Endothelial cell of umbilical vein (primary cell): Measurements from ENCODE around the gene PKN1. TPM values are rescaled to one million over a fixed set of nuclear protein-coding genes. Genes with fewer than 3 reads are reported as not detected.

Experiments
- BruUV-seq: library from RNA; stranded (reverse); fragments of 400-500 nt; replicated peaks from 2 replicates; lab custom pipeline; 2021; lab: Mats Ljungman, UMichigan
- CTCF ChIA-PET: fragments of 300-600, 350-600 bp; sonication (Branson Sonifier 250); formaldehyde crosslinking; loops from one replicate; lab custom pipeline; 2021; ENCODE audit warnings: antibody characterized with exemption, inconsistent platforms; lab: Charles Lee
- POLR2A ChIA-PET: fragments of 300-600, 350-600 bp; sonication (Branson Sonifier 250); formaldehyde crosslinking; loops from one replicate; lab custom pipeline; 2021; ENCODE audit warnings: antibody characterized with exemption, inconsistent platforms; lab: Charles Lee
- DNase-seq: peaks from one replicate; pipeline ENCODE4 v3.0.0-alpha.2; 2011; ENCODE audit warnings: low read depth, low spot score
- FAIRE-seq: peaks from 2 replicates; lab custom pipeline; 2011; peaks lifted over from hg19 to GRCh38; lab: Jason Lieb, UNC
- H2AFZ ChIP-seq: 2 replicates; pipeline ENCODE4 v1.6.0; 2012; ENCODE audit warnings: low read depth, low read length, control low read depth, inconsistent platforms
- H3K27ac ChIP-seq: 2 replicates; pipeline ENCODE4 v1.5.1; 2011; ENCODE audit warnings: low read depth, mild to moderate bottlenecking, control low read depth, low read length, moderate library complexity; ENCODE audit not compliant: insufficient read depth
- H3K27me3 ChIP-seq, 2 experiments: 2 replicates each; pipeline versions ENCODE4 v1.6.0 to v1.6.1; 2011; ENCODE audit warnings: low read length in 2 of 2, mixed read lengths in 1 of 2; ENCODE audit not compliant: control insufficient read depth in 2 of 2, insufficient read depth in 2 of 2
- H3K36me3 ChIP-seq, 2 experiments: 2 replicates in 1 of 2; 3 replicates in 1 of 2; pipeline ENCODE4 v1.5.1; 2011; ENCODE audit warnings: low read length in 2 of 2, mild to moderate bottlenecking in 1 of 2, moderate library complexity in 1 of 2; ENCODE audit not compliant: control insufficient read depth in 2 of 2, insufficient read depth in 2 of 2; ENCODE audit errors: extremely low read depth in 1 of 2
- H3K4me1 ChIP-seq: 3 replicates; pipeline ENCODE4 v1.5.1; 2011; ENCODE audit warnings: mild to moderate bottlenecking, low read length; ENCODE audit not compliant: control insufficient read depth, insufficient read depth; ENCODE audit errors: extremely low read depth
- H3K4me2 ChIP-seq: 2 replicates; pipeline ENCODE4 v1.6.1; 2011; ENCODE audit warnings: low read length, control low read depth, mixed read lengths; ENCODE audit not compliant: insufficient read depth
- H3K4me3 ChIP-seq, 3 experiments: fragments of 200-600 bp in 1 of 3; sonication (generic), shearing (Covaris generic) in 1 of 3; replicated peaks in 1 of 3; 2 replicates each; pipeline ENCODE4 v1.5.1; 2011 to 2016; ENCODE audit warnings: control low read depth in 3 of 3, low read length in 3 of 3, mild to moderate bottlenecking in 2 of 3, inconsistent platforms in 1 of 3, low read depth in 1 of 3, moderate library complexity in 1 of 3; ENCODE audit not compliant: insufficient read depth in 1 of 3
- H3K79me2 ChIP-seq: 2 replicates; pipeline ENCODE4 v1.6.0; 2012; ENCODE audit warnings: low read length, inconsistent platforms; ENCODE audit not compliant: control insufficient read depth, insufficient read depth
- H3K9ac ChIP-seq: replicated peaks from 2 replicates; pipeline ENCODE3; 2011; ENCODE audit warnings: low read length, control low read depth; ENCODE audit not compliant: insufficient read depth; ENCODE audit errors: extremely low read depth
- H3K9me1 ChIP-seq: replicated peaks from 3 replicates; pipeline ENCODE4 v1.6.0; 2011; ENCODE audit warnings: mild to moderate bottlenecking, low read length; ENCODE audit not compliant: control insufficient read depth, insufficient read depth; ENCODE audit errors: extremely low read depth
- H3K9me3 ChIP-seq: replicated peaks from 2 replicates; pipeline ENCODE4 v1.5.1; 2012; ENCODE audit warnings: low read length, inconsistent platforms; ENCODE audit not compliant: control insufficient read depth, insufficient read depth
- H4K20me1 ChIP-seq: replicated peaks from 2 replicates; pipeline ENCODE3; 2011; ENCODE audit warnings: mild to moderate bottlenecking, low read length; ENCODE audit not compliant: control insufficient read depth, insufficient read depth; ENCODE audit errors: extremely low read depth
- CTCF ChIP-seq, 2 donors: IDR thresholded peaks; 1 replicate in 1 of 2; 2 replicates in 1 of 2; pipeline ENCODE4 v1.5.1; 2011; ENCODE audit warnings: low read length in 2 of 2, mild to moderate bottlenecking in 2 of 2, moderate library complexity in 2 of 2, control low read depth in 1 of 2, inconsistent platforms in 1 of 2, low read depth in 1 of 2; ENCODE audit not compliant: insufficient read depth in 1 of 2; ENCODE audit errors: extremely low read depth in 1 of 2
- EZH2 ChIP-seq: IDR thresholded peaks from 2 replicates; pipeline ENCODE4 v1.6.1; 2012; ENCODE audit warnings: borderline replicate concordance, low read depth, mild to moderate bottlenecking, moderate library complexity, low read length, inconsistent platforms; ENCODE audit not compliant: severe bottlenecking
- FOS ChIP-seq: IDR thresholded peaks from 2 replicates; pipeline ENCODE4 v1.6.1; 2011; ENCODE audit warnings: mild to moderate bottlenecking, low read length, moderate library complexity, borderline replicate concordance; ENCODE audit not compliant: insufficient read depth
- GATA2 ChIP-seq: IDR thresholded peaks from 2 replicates; pipeline ENCODE4 v1.7.0; 2011; ENCODE audit warnings: low read depth, mild to moderate bottlenecking, moderate library complexity, mixed read lengths, low read length; ENCODE audit not compliant: insufficient read length, insufficient read depth
- JUN ChIP-seq: IDR thresholded peaks from 2 replicates; pipeline ENCODE4 v1.6.1; 2011; ENCODE audit warnings: borderline replicate concordance, low read depth; ENCODE audit not compliant: insufficient read length, insufficient read depth
- MAX ChIP-seq: IDR thresholded peaks from 2 replicates; pipeline ENCODE4 v1.6.1; 2011; ENCODE audit not compliant: insufficient read depth, insufficient read length
- MYC ChIP-seq: IDR thresholded peaks from one replicate; pipeline ENCODE4 v1.6.1; 2011; ENCODE audit warnings: mild to moderate bottlenecking, low read depth, low read length
- POLR2A ChIP-seq: IDR thresholded peaks from 2 replicates; pipeline ENCODE4 v1.6.1; 2012; ENCODE audit warnings: low read depth, mild to moderate bottlenecking, control low read depth, low read length
- POLR2AphosphoS5 ChIP-seq: IDR thresholded peaks from 2 replicates; pipeline ENCODE4 v1.6.1; 2012; ENCODE audit warnings: low read depth, mild to moderate bottlenecking, control low read depth, low read length, moderate library complexity; ENCODE audit not compliant: insufficient read depth
- dilution Hi-C: fragments of 300-500 bp; cut with MboI; formaldehyde crosslinking; loops from one replicate; pipeline ENCODE4 v1.15.0; 2019; ENCODE audit warnings: low sequenced_read_pairs; ENCODE audit not compliant: extremely low pct_ligation_motif_present
- intact Hi-C: fragments of 100-400 bp; cut with micrococcal nuclease; formaldehyde crosslinking; loops from one replicate; pipeline ENCODE4 v1.10.0; 2022
- polyA plus RNA-seq, 4 experiments: library from polyadenylated mRNA; depleted of rRNA in 3 of 4; stranded (reverse) in 3 of 4; unstranded in 1 of 4; fragments of >200 nt; gene quantifications; 2 replicates each; pipeline versions ENCODE4 v1.2.1 to v1.2.3, GENCODE V29; 2011 to 2012; ENCODE audit warnings: missing spikeins in 1 of 4
- total RNA-seq: library from RNA; stranded (reverse); gene quantifications from 2 replicates; pipeline ENCODE4 v1.2.3, GENCODE V29; 2021

PKN1 gene
- total and polyA plus RNA-seq, 2 donors (not counting 3 experiments of a cell fraction or from before 2014, with no cell fraction given) = 148 to 302 TPM

- ChIA-PET CTCF (interaction anchor here (1.2 to 1.3 kb wide), 3 partner anchors 9 to 279 kb away, joined by 3 to 7 read pairs (median 4); partner anchors contain the start of gene ASF1B), POLR2A (no interaction called here)
- DNase-seq = no peak
- H4K20me1 ChIP-seq = peaks cover 3% of the 10 kb centered on the region
- no peak overlapping the region for H3K9ac ChIP-seq
- H3K9me1 ChIP-seq = no peaks in the 10 kb centered on the region
- TF ChIP-seq JUN (no peak), EZH2 (no peak), CTCF (IDR thresholded peaks at IDR 0.05; ENCODE audit: extremely low read depth in 1 of 2, insufficient read depth in 1 of 2, low read depth in 1 of 2, low read length in 2 of 2) (no peak), MAX (no peak), FOS (no peak), POLR2A (no peak), GATA2 (no peak), MYC (no peak), POLR2AphosphoS5 (no peak)
- dilution Hi-C loops (no loop called here), intact Hi-C loops (no loop called here)
- peaks cover 85% of the 10 kb centered on the region for H3K79me2 ChIP-seq
- H3K36me3 ChIP-seq = peaks cover 22 to 27% of the 10 kb centered on the region in 2 experiments
- H3K27me3 ChIP-seq = no peaks in the 10 kb centered on the region
- peaks cover 15% of the 10 kb centered on the region for H3K4me1 ChIP-seq
- H3K27ac ChIP-seq = no peak overlapping the region
- H2AFZ ChIP-seq = no peak overlapping the region
- no peak overlapping the region for H3K4me3 ChIP-seq
- FAIRE-seq = no peak
- H3K9me3 ChIP-seq = no peaks in the 10 kb centered on the region
- no TSS peak for BruUV-seq
- H3K4me2 ChIP-seq = no peak overlapping the region
Measured at GRCh38 chr19:14414926-14415690, 18.0 kb upstream of the PKN1 start.
